WTC11 (cell line): Measurements from ENCODE around the gene EYS. TPM values are rescaled to one million over a fixed set of nuclear protein-coding genes. Genes with fewer than 3 reads are reported as not detected.

ENCODE experiments used
- ATAC-seq: fragments of 200-7000 bp; cut with Tn5 transposase; 2 replicates; pipeline ENCODE4 v1.10.0; 2021; ENCODE audit warnings: mild to moderate bottlenecking, moderate library complexity
- CTCF ChIA-PET: fragments of 300-600 bp; sonication (Branson Sonifier 250); formaldehyde crosslinking; loops from one replicate; lab custom pipeline; 2021; ENCODE audit warnings: antibody characterized with exemption; lab: Charles Lee
- POLR2A ChIA-PET: fragments of 350-600 bp; sonication (Branson Sonifier 250); formaldehyde crosslinking; loops from one replicate; lab custom pipeline; 2021; ENCODE audit warnings: antibody characterized with exemption; lab: Charles Lee
- DNase-seq: peaks from one replicate; pipeline ENCODE4 v3.0.0; 2021; ENCODE audit warnings: low spot score
- H3K27ac Mint-ChIP-seq: 2 replicates; pipeline ENCODE4 v1.8.0; 2021; ENCODE audit warnings: mixed read lengths
- H3K27me3 Mint-ChIP-seq: 2 replicates; pipeline ENCODE4 v1.8.0; 2021; ENCODE audit warnings: low read depth, mild to moderate bottlenecking, moderate library complexity, mixed read lengths
- H3K36me3 Mint-ChIP-seq: 2 replicates; pipeline ENCODE4 v1.8.0; 2021; ENCODE audit warnings: mixed read lengths
- H3K4me1 Mint-ChIP-seq: 2 replicates; pipeline ENCODE4 v1.8.0; 2022; ENCODE audit warnings: mixed read lengths
- H3K4me3 Mint-ChIP-seq: 2 replicates; pipeline ENCODE4 v1.8.0; 2021; ENCODE audit warnings: mild to moderate bottlenecking, moderate library complexity, mixed read lengths
- H3K9me3 Mint-ChIP-seq: 2 replicates; pipeline ENCODE4 v1.8.0; 2021; ENCODE audit warnings: mixed read lengths
- AFF4 ChIP-seq: sonication (generic); formaldehyde crosslinking; IDR thresholded peaks from 2 replicates; pipeline ENCODE4 v1.8.1; 2023; ENCODE audit warnings: mild to moderate bottlenecking, missing genetic modification reagents, borderline replicate concordance
- CREB1 ChIP-seq: sonication (generic); formaldehyde crosslinking; IDR thresholded peaks from 2 replicates; pipeline ENCODE4 v1.8.0; 2023; ENCODE audit warnings: mild to moderate bottlenecking, missing genetic modification reagents
- E2F1 ChIP-seq: sonication (generic); formaldehyde crosslinking; IDR thresholded peaks from 2 replicates; pipeline ENCODE4 v1.8.0; 2022; ENCODE audit warnings: mild to moderate bottlenecking, missing genetic modification reagents
- E2F4 ChIP-seq: sonication (generic); formaldehyde crosslinking; IDR thresholded peaks from 2 replicates; pipeline ENCODE4 v1.8.1; 2022; ENCODE audit warnings: low read depth, mild to moderate bottlenecking, moderate library complexity, missing genetic modification reagents, borderline replicate concordance
- FOXP1 ChIP-seq: sonication (generic); formaldehyde crosslinking; IDR thresholded peaks from 2 replicates; pipeline ENCODE4 v1.8.0; 2022; ENCODE audit warnings: missing genetic modification reagents, mild to moderate bottlenecking, moderate library complexity, borderline replicate concordance
- IRF1 ChIP-seq: sonication (generic); formaldehyde crosslinking; IDR thresholded peaks from 2 replicates; pipeline ENCODE4 v1.8.0; 2023; ENCODE audit warnings: missing genetic modification reagents
- SMAD3 ChIP-seq: sonication (generic); formaldehyde crosslinking; IDR thresholded peaks from 2 replicates; pipeline ENCODE4 v1.8.0; 2022; ENCODE audit warnings: missing genetic modification reagents, mild to moderate bottlenecking, borderline replicate concordance
- SOX15 ChIP-seq: fragments of 250-450 bp; sonication (Bioruptor Pico); IDR thresholded peaks from 2 replicates; pipeline ENCODE4 v1.9.0; 2021; ENCODE audit warnings: mild to moderate bottlenecking
- TP53 ChIP-seq: sonication (generic); formaldehyde crosslinking; IDR thresholded peaks from 2 replicates; pipeline ENCODE4 v1.8.1; 2023; ENCODE audit warnings: mild to moderate bottlenecking, missing genetic modification reagents
- ZNF121 ChIP-seq: sonication (generic); formaldehyde crosslinking; IDR thresholded peaks from 2 replicates; pipeline ENCODE4 v1.8.0; 2023; ENCODE audit warnings: missing genetic modification reagents
- ZNF281 ChIP-seq: sonication (generic); formaldehyde crosslinking; IDR thresholded peaks from 2 replicates; pipeline ENCODE4 v1.8.0; 2023; ENCODE audit warnings: mild to moderate bottlenecking, missing genetic modification reagents
- ZNF317 ChIP-seq: sonication (generic); formaldehyde crosslinking; IDR thresholded peaks from 2 replicates; pipeline ENCODE4 v1.8.1; 2023; ENCODE audit warnings: low read depth, mild to moderate bottlenecking, moderate library complexity, missing genetic modification reagents, borderline replicate concordance
- ZNF416 ChIP-seq: fragments of 250-450 bp; sonication (Bioruptor Pico); IDR thresholded peaks from 2 replicates; pipeline ENCODE4 v1.9.0; 2021; ENCODE audit warnings: mild to moderate bottlenecking, inconsistent platforms
- total RNA-seq: library from RNA; stranded (reverse); gene quantifications from 3 replicates; pipeline ENCODE4 v1.2.3, GENCODE V29; 2021

Gene EYS
- total RNA-seq, 1 experiment from 2014 or later, result not detected

GRCh38 chr6:64072686-64073085, 1634.3 kb downstream of the EYS start:
- H3K36me3 Mint-ChIP-seq, result peaks cover 4% of the 10 kb centered on the region; the same call in 1 of the 2 replicates
- TF ChIP-seq FOXP1 (CRISPR knock-in tag) (no peak), ZNF281 (CRISPR knock-in tag) (no peak), ZNF416 (CRISPR knock-in tag) (no peak), ZNF317 (no peak), AFF4 (no peak)
- TF ChIP-seq, all 79 proteins: peak for 0
- H3K4me1 Mint-ChIP-seq, result no peaks in the 10 kb centered on the region
- H3K27me3 Mint-ChIP-seq, result peaks cover under 1% of the 10 kb centered on the region
- no peak overlapping the region for H3K27ac Mint-ChIP-seq
- H3K4me3 Mint-ChIP-seq, result no peak overlapping the region
- no peak for ATAC-seq
- no peak for DNase-seq
- H3K9me3 Mint-ChIP-seq, result peaks cover 15% of the 10 kb centered on the region
- ChIA-PET CTCF (no interaction called here), POLR2A (no interaction called here)

GRCh38 chr6:64064919-64065318, 1642.1 kb downstream of the EYS start:
- Mint-ChIP-seq H3K4me3 (no peak overlapping the region), H3K27ac (no peak overlapping the region), H3K9me3 (peaks cover 23% of the 10 kb centered on the region), H3K4me1 (no peaks in the 10 kb centered on the region), H3K36me3 (peaks cover 7% of the 10 kb centered on the region; the same call in 1 of the 2 replicates), H3K27me3 (no peaks in the 10 kb centered on the region; the same call in 1 of the 2 replicates)
- ATAC-seq (no peak), DNase-seq (no peak)
- TF ChIP-seq SOX15 (CRISPR knock-in tag) (no peak), IRF1 (no peak), E2F4 (CRISPR knock-in tag) (no peak), SMAD3 (no peak), E2F1 (CRISPR knock-in tag) (no peak), TP53 (CRISPR knock-in tag) (no peak), FOXP1 (CRISPR knock-in tag) (no peak), ZNF121 (CRISPR knock-in tag) (no peak), CREB1 (CRISPR knock-in tag) (no peak)
- CTCF ChIA-PET, result no interaction called here
- POLR2A ChIA-PET, result no interaction called here
